OCI-LY1 (cell line): Measurements from ENCODE around the gene VEGFA.

Experiments used
- CTCF ChIP-seq: fragments of 200-600 bp; sonication (generic), shearing (Covaris generic); IDR thresholded peaks from 2 replicates; pipeline ENCODE4 v1.5.1; 2017; ENCODE audit warnings: mild to moderate bottlenecking, antibody characterized with exemption, low read length, moderate library complexity, mixed read lengths
- EZH2 ChIP-seq: fragments of 200-600 bp; sonication (generic), shearing (Covaris generic); IDR thresholded peaks from 2 replicates; pipeline ENCODE4 v1.8.0; 2017; ENCODE audit warnings: borderline replicate concordance, mixed run types, mild to moderate bottlenecking, antibody characterized with exemption, low read length, moderate library complexity, mixed read lengths

GRCh38 chr6:43793154-43793874 lies 23.3 kb downstream of the VEGFA start:
- no peak for TF ChIP-seq CTCF
- TF ChIP-seq EZH2 = no peak
